Neural progenitor cell (in vitro differentiated cells): ENCODE data around the gene MAGI2. TPM values are rescaled to one million over a fixed set of nuclear protein-coding genes. Genes with fewer than 3 reads are reported as not detected.

Experiments
- DNase-seq: peaks from one replicate; pipeline ENCODE4 v3.0.0-alpha.2; 2016; ENCODE audit warnings: low spot score
- H2AFZ ChIP-seq: fragments of 200-600 bp; sonication (generic); replicated peaks from 2 replicates; pipeline ENCODE4 v1.6.1; 2016; ENCODE audit warnings: antibody characterized with exemption
- H3F3A ChIP-seq: fragments of 200-600 bp; sonication (generic); 2 replicates; pipeline ENCODE4 v1.6.1; 2016; ENCODE audit warnings: antibody characterized with exemption, low read depth
- H3K27ac ChIP-seq: fragments of 200-600 bp; sonication (generic); 2 replicates; pipeline ENCODE4 v1.5.1; 2016; ENCODE audit warnings: mild to moderate bottlenecking
- H3K27me3 ChIP-seq: fragments of 200-600 bp; sonication (generic); 2 replicates; pipeline ENCODE4 v1.6.1; 2016; ENCODE audit warnings: mild to moderate bottlenecking, moderate library complexity
- H3K36me3 ChIP-seq: fragments of 200-600 bp; sonication (generic); 2 replicates; pipeline ENCODE4 v1.5.1; 2016
- H3K4me1 ChIP-seq: fragments of 200-600 bp; sonication (generic); 2 replicates; pipeline ENCODE4 v1.6.1; 2016; ENCODE audit warnings: mixed run types
- H3K4me2 ChIP-seq: fragments of 200-600 bp; sonication (generic); 2 replicates; pipeline ENCODE4 v1.6.1; 2016
- H3K4me3 ChIP-seq: fragments of 200-600 bp; sonication (generic); 2 replicates; pipeline ENCODE4 v1.5.1; 2016
- H3K79me2 ChIP-seq: fragments of 200-600 bp; sonication (generic); 2 replicates; pipeline ENCODE4 v1.6.1; 2016; ENCODE audit warnings: low read depth
- H3K9ac ChIP-seq: fragments of 200-600 bp; sonication (generic); 2 replicates; pipeline ENCODE4 v1.6.1; 2016
- H3K9me3 ChIP-seq: fragments of 200-600 bp; sonication (generic); 2 replicates; pipeline ENCODE4 v1.5.1; 2016; ENCODE audit warnings: low read depth
- H4K20me1 ChIP-seq: fragments of 200-600 bp; sonication (generic); 2 replicates; pipeline ENCODE4 v1.6.1; 2016; ENCODE audit warnings: low read depth
- H3K27ac Mint-ChIP-seq: 3 replicates; pipeline ENCODE4 v1.8.0; 2021; ENCODE audit warnings: mixed read lengths
- H3K27me3 Mint-ChIP-seq: 2 replicates; pipeline ENCODE4 v1.8.0; 2022; ENCODE audit warnings: low read depth, mild to moderate bottlenecking, inconsistent platforms, moderate library complexity, mixed read lengths; ENCODE audit not compliant: insufficient read depth
- H3K36me3 Mint-ChIP-seq: 3 replicates; pipeline ENCODE4 v1.8.0; 2021; ENCODE audit warnings: mixed read lengths
- H3K4me1 Mint-ChIP-seq: 3 replicates; pipeline ENCODE4 v1.8.0; 2021; ENCODE audit warnings: mixed read lengths
- H3K4me3 Mint-ChIP-seq: 3 replicates; pipeline ENCODE4 v1.8.0; 2021; ENCODE audit warnings: mild to moderate bottlenecking, moderate library complexity, mixed read lengths
- H3K9me3 Mint-ChIP-seq: 3 replicates; pipeline ENCODE4 v1.8.0; 2020; ENCODE audit warnings: mixed read lengths
- EZH2 ChIP-seq: fragments of 200-600 bp; sonication (generic); IDR thresholded peaks from 2 replicates; pipeline ENCODE4 v1.6.1; 2017; ENCODE audit warnings: antibody characterized with exemption, mild to moderate bottlenecking, moderate library complexity
- EZH2phosphoT487 ChIP-seq: fragments of 200-600 bp; sonication (generic); IDR thresholded peaks from 2 replicates; pipeline ENCODE4 v1.6.1; 2017; ENCODE audit warnings: antibody characterized with exemption
- total RNA-seq: library from RNA; depleted of rRNA; stranded (reverse); fragments of >200 nt; gene quantifications from 2 replicates; pipeline ENCODE4 v1.2.3, GENCODE V29; 2015; ENCODE audit warnings: low replicate concordance
- TF ChIP-seq, protein P1 (sequence below): fragments of 200-600 bp; sonication (generic); IDR thresholded peaks from 2 replicates; pipeline ENCODE4 v1.5.1; 2017; ENCODE audit warnings: antibody characterized with exemption, mild to moderate bottlenecking

The MAGI2 gene
- total RNA-seq, 1 donor from 2014 or later: 5.8 TPM

DNA sequence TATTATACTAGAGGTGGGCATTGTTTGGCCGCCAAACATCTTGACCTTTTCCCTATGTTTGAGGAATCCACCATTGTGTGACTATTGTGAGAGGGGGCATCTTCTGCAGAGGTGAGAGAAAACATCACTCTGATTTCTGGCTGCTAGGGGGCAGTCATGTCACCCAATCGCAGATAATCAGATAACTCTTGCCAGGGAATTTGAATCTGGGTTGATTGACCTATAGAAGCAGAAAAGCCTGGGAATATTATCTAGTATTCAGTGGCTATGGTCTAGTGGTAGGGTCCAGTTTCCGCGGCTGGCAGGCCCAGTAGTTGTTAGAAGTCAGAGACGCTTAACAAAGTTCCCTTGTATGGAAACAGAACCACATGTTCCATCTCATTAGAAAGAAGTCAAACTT, 846.4 kb downstream of the MAGI2 start:
- no peaks in the 10 kb centered on the region for H4K20me1 ChIP-seq
- no peaks in the 10 kb centered on the region for H3F3A ChIP-seq
- H3K9ac ChIP-seq: no peak overlapping the region
- H3K4me3 ChIP-seq: no peak overlapping the region
- Mint-ChIP-seq H3K27me3 (peaks cover 2% of the 10 kb centered on the region), H3K27ac (no peak overlapping the region), H3K9me3 (no peaks in the 10 kb centered on the region), H3K36me3 (no peaks in the 10 kb centered on the region), H3K4me1 (no peaks in the 10 kb centered on the region), H3K4me3 (no peak overlapping the region)
- H3K9me3 ChIP-seq: no peaks in the 10 kb centered on the region
- no peaks in the 10 kb centered on the region for H3K4me1 ChIP-seq
- H3K27ac ChIP-seq: no peak overlapping the region
- DNase-seq: peak; percentile 44
- TF ChIP-seq EZH2phosphoT487 (no peak), EZH2 (no peak)
- TF ChIP-seq, protein P1, sequence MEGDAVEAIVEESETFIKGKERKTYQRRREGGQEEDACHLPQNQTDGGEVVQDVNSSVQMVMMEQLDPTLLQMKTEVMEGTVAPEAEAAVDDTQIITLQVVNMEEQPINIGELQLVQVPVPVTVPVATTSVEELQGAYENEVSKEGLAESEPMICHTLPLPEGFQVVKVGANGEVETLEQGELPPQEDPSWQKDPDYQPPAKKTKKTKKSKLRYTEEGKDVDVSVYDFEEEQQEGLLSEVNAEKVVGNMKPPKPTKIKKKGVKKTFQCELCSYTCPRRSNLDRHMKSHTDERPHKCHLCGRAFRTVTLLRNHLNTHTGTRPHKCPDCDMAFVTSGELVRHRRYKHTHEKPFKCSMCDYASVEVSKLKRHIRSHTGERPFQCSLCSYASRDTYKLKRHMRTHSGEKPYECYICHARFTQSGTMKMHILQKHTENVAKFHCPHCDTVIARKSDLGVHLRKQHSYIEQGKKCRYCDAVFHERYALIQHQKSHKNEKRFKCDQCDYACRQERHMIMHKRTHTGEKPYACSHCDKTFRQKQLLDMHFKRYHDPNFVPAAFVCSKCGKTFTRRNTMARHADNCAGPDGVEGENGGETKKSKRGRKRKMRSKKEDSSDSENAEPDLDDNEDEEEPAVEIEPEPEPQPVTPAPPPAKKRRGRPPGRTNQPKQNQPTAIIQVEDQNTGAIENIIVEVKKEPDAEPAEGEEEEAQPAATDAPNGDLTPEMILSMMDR: peak; percentile 67
- H3K4me2 ChIP-seq: no peak overlapping the region
- no peaks in the 10 kb centered on the region for H3K79me2 ChIP-seq
- no peaks in the 10 kb centered on the region for H3K27me3 ChIP-seq
- H2AFZ ChIP-seq: no peak overlapping the region
- H3K36me3 ChIP-seq: no peaks in the 10 kb centered on the region

DNA sequence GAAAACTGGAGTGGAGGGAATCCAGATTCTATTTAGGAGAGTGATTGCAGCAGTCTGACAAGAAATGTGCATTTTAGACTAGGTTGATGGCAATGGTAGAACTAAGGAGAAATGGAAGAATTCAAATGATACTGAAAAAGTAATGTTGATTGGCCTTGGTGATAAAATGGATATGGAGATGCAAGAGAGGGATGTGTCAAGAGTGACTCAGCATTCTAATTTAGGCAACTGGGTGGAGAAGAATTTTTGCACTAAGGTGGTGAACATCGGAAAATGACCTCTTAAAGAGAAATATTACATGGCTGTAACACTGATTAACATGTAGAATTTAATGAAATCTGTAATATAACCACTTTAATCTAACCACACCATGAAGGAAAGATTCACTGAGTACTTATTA, 848.3 kb downstream of the MAGI2 start:
- no peaks in the 10 kb centered on the region for H3K4me1 ChIP-seq
- Mint-ChIP-seq H3K36me3 (no peaks in the 10 kb centered on the region), H3K4me3 (no peak overlapping the region), H3K4me1 (no peaks in the 10 kb centered on the region), H3K27ac (no peak overlapping the region), H3K9me3 (no peaks in the 10 kb centered on the region), H3K27me3 (peaks cover 2% of the 10 kb centered on the region)
- no peak overlapping the region for H3K4me2 ChIP-seq
- TF ChIP-seq, protein P1: no peak
- no peak for TF ChIP-seq EZH2phosphoT487
- H3K27ac ChIP-seq: no peak overlapping the region
- H4K20me1 ChIP-seq: no peaks in the 10 kb centered on the region
- no peaks in the 10 kb centered on the region for H3K79me2 ChIP-seq
- H3F3A ChIP-seq: no peaks in the 10 kb centered on the region
- no peak for DNase-seq
- no peak overlapping the region for H3K9ac ChIP-seq
- H2AFZ ChIP-seq: no peak overlapping the region
- no peak overlapping the region for H3K4me3 ChIP-seq
- no peaks in the 10 kb centered on the region for H3K36me3 ChIP-seq
- H3K9me3 ChIP-seq: no peaks in the 10 kb centered on the region
- no peaks in the 10 kb centered on the region for H3K27me3 ChIP-seq

DNA sequence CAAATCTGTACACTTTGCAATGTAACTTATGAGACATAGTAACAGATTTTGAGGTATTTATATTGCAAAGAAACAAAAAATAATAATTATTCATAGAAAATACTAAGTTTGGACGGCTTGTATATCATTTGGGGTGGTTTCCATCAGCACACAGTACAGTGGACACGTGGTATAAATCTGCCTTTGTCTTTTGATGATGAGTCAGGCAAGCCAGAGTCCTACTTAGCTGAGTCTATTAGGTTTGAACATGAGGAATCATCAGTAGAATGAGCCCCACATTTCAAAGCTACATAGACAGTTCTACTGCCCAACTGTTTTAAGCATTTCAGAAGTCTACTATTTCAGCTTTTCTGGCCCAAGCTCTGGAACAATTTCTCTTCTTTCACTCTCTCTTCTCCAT, 851.7 kb downstream of the MAGI2 start:
- H3K4me3 Mint-ChIP-seq: no peak overlapping the region
- Histone ChIP-seq H3K27me3 (no peaks in the 10 kb centered on the region), H4K20me1 (no peaks in the 10 kb centered on the region), H3K4me1 (no peaks in the 10 kb centered on the region), H3K4me2 (no peak overlapping the region), H3K27ac (no peak overlapping the region), H3K9ac (no peak overlapping the region), H3K9me3 (no peaks in the 10 kb centered on the region), H3F3A (no peaks in the 10 kb centered on the region), H2AFZ (no peak overlapping the region), H3K36me3 (no peaks in the 10 kb centered on the region), H3K79me2 (no peaks in the 10 kb centered on the region), H3K4me3 (no peak overlapping the region)
- no peaks in the 10 kb centered on the region for H3K9me3 Mint-ChIP-seq
- no peaks in the 10 kb centered on the region for H3K27me3 Mint-ChIP-seq
- TF ChIP-seq, protein P1: no peak
- TF ChIP-seq EZH2phosphoT487 (no peak), EZH2 (no peak)
- no peaks in the 10 kb centered on the region for H3K4me1 Mint-ChIP-seq
- no peaks in the 10 kb centered on the region for H3K36me3 Mint-ChIP-seq
- no peak for DNase-seq
- no peak overlapping the region for H3K27ac Mint-ChIP-seq

DNA sequence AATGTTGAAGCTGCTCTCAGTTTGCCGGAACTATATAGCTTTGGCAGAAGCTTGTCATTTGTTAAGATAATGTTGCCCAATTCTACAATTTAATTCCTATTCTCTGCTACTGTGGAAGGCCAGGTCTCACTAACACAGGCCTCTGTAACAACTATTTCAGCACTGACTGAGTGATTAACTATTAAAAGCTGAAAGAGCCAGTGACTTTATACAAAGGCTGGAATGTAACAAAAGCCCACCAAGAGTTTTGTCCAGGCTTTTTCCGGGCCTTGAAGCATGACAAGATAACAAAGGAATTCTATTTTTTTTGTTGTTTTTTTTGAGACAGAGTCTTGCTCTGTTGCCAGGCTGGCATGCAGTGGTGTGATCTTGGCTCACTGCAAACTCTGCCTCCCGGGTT, 859.3 kb downstream of the MAGI2 start:
- Histone ChIP-seq H3K4me1 (peaks cover 7% of the 10 kb centered on the region), H4K20me1 (no peaks in the 10 kb centered on the region), H3K9me3 (no peaks in the 10 kb centered on the region), H3K79me2 (no peaks in the 10 kb centered on the region), H3K27ac (no peak overlapping the region), H3K4me2 (no peak overlapping the region), H3K4me3 (no peak overlapping the region), H3F3A (peaks cover 5% of the 10 kb centered on the region), H2AFZ (no peak overlapping the region), H3K36me3 (no peaks in the 10 kb centered on the region), H3K27me3 (no peaks in the 10 kb centered on the region), H3K9ac (no peak overlapping the region)
- Mint-ChIP-seq H3K27ac (peak overlapping the region; percentile 87), H3K4me3 (no peak overlapping the region), H3K36me3 (peaks cover 5% of the 10 kb centered on the region), H3K4me1 (peaks cover 18% of the 10 kb centered on the region), H3K27me3 (peaks cover 4% of the 10 kb centered on the region), H3K9me3 (peaks cover 3% of the 10 kb centered on the region)
- peak; percentile 55 for DNase-seq
- no peak for TF ChIP-seq EZH2
- TF ChIP-seq EZH2phosphoT487: no peak
- TF ChIP-seq, protein P1: no peak
